ENCODE data around the gene EHBP1. TPM values are rescaled to one million over a fixed set of nuclear protein-coding genes. Genes with fewer than 3 reads are reported as not detected.
"Not testable (repeated sequence)": the region's sequence is repeated elsewhere in the genome, so short reads cannot be mapped to it uniquely, and the experiment has no call there.

EHBP1 gene
- total RNA-seq, 1 experiment from 2014 or later: 56.7 TPM

GRCh38 chr2:63064661-63065060 is 359.1 kb downstream of the EHBP1 start:
- DNase-seq (ENCODE audit: low read depth): no peak

GRCh38 chr2:63066265-63066664 is 360.8 kb downstream of the EHBP1 start:
- DNase-seq (ENCODE audit: low read depth): no peak

DNA sequence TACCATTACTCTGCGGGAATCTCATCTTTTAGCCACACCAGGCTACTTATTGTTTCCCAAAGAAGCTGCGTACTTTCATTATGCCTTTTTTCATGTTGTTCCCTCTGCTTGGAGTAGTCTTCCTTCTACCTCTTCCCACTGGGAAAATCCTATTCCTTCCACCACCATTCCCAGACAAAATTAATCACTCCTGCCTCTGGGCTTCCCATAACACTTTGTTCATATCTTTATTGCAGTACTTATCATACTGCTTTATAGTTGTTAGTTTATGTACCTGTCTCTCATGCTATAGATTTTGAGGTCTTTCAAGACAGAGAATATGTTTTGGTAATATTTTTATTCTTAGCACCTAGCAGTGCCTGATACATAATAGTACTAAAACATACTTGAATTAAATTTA is 361.3 kb downstream of the EHBP1 start:
- no peak for DNase-seq (ENCODE audit: low read depth)

- no peak for DNase-seq (ENCODE audit: low read depth)
Observed at GRCh38 chr2:63071664-63072063, 366.2 kb downstream of the EHBP1 start.

DNA sequence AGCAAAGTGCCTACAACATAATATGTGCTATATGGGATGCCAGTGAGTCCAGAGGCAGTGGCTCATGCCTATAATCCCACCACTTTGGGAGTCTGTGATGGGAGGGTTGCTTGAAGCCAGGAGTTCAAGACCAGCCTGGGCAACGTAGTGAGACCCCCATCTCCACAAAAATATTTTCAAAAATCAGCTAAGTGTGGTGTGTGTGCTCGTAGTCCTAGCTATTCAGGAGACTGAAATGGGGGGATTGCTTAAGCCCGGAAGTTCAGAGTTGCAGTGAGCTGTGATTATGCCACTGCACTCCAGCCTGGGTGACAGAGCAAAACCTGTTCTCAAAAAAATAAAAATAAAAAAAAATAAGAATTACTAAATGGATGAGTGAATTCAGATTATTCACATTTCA is 368.5 kb downstream of the EHBP1 start:
- DNase-seq (ENCODE audit: low read depth): no peak

DNA sequence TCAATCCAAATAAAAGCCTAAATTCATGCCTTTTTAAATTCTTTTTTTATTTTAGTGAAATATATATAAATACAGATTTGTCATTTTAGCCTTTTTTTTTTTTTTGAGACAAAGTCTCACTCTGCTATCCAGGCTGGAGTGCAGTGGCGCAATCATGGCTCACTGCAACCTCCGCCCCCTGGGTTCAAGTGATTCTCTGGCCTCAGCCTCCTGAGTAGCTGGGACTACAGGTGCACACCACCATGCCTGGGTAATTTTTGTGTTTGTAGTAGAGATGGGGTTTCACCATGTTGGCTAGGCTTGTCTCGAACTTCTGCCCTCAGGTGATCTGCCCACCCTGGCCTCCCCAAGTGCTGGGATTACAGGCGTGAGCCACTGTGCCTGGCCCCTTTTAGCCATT is 368.9 kb downstream of the EHBP1 start:
- DNase-seq (ENCODE audit: low read depth): not testable (repeated sequence)

DNA sequence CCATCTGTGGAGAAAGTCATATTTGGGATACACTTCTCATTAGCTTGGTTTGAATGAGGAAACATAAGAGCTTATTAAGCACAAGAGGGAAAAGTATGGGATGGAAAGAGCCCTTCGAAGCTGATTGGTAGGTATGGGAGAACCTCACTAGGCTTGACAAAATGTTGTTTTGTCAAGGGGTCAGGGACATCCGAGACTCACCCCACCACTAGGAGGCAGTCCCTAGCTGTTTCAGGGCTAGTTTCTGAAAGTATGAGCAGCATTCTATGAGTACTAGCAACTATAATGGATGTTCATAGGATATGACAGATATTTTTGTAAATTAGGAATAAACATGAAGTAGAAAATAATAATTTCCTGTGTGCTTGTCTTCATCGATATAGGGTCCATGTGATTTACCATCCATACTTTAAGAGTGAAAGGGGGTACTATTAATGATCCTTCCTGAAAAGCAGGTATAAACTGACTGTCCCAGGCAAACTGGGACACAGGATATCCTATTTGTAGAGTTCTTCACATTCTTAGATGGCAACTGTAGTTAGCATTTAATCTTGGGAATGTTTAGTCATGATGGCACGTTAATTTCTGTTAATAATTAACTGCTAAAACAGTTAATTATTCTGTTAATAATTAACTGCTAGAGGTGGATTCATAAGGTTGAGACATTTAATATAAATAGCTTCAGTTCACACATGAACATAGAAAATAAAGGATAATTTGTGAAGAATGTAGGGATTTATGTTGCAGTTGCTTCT is 373.5 kb downstream of the EHBP1 start:
- peak; percentile 13 for DNase-seq (ENCODE audit: low read depth)

- no peak for DNase-seq (ENCODE audit: low read depth)
Observed at GRCh38 chr2:63081404-63081803, 375.9 kb downstream of the EHBP1 start.

GRCh38 chr2:63086687-63087086 is 381.2 kb downstream of the EHBP1 start:
- DNase-seq (ENCODE audit: low read depth): no peak

DNA sequence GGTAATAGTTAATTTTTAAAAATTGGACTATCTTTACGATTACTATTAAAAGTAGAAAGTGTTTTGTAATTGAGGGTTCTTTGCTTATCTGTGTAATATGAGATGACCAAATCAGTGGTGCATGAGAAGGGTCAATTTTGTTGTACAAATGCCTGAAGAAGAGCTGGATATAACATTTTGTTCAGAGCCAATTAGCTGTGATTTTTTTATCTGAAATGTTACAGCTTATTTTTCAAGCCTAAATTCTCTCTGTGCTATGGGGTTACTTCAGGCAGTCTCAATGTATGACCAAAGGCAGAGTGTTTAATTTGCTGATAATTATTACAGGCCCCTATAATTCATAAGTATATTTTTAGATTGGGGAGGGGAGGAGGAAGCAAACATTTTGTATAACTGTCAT is 386.9 kb downstream of the EHBP1 start:
- DNase-seq (ENCODE audit: low read depth): no peak

DNA sequence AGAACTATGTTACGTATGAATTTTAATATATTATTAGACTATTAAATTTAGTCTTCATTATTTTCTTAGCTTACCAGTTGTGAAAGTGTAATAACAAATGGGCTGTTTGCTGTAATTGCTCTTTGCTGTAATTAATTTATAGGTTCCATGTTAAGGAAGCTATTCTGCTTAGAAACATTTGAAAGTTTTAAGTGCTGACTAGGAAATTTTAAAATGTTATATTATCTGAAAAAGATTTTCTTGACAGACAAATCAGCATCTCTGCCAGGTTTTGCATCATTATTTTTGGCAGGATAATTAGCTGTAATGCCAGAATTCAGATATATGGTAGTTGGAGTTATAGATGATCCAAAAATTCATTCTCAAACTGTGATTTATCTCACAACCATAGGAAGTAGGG is 387.3 kb downstream of the EHBP1 start:
- DNase-seq (ENCODE audit: low read depth): no peak

GRCh38 chr2:63093502-63093901 is 388.0 kb downstream of the EHBP1 start:
- DNase-seq (ENCODE audit: low read depth): no peak

Other genes with a start within 250 kb of the EHBP1 start
- 2.5 and 2.8 TPM in 2 replicates for gene TMEM17, start 199.5 kb upstream of the EHBP1 start, total RNA-seq (2014; rRNA removed)